HL-60 (cell line): ENCODE data around the gene NUCKS1.

Experiments
- GABPA ChIP-seq: IDR thresholded peaks from 2 replicates; pipeline ENCODE4 v1.6.1; 2012; ENCODE audit warnings: low read depth
- POLR2AphosphoS5 ChIP-seq: IDR thresholded peaks from 2 replicates; pipeline ENCODE4 v1.6.1; 2012; ENCODE audit warnings: low read depth
- TF ChIP-seq, protein P1 (sequence below): IDR thresholded peaks from one replicate; pipeline ENCODE4 v1.5.1; 2011; ENCODE audit warnings: low read length, control low read depth, inconsistent platforms; ENCODE audit not compliant: insufficient read depth
- TF ChIP-seq, protein P2 (sequence below): IDR thresholded peaks from 2 replicates; pipeline ENCODE4 v1.6.1; 2012; ENCODE audit warnings: low read depth; ENCODE audit not compliant: insufficient replicate concordance

DNA sequence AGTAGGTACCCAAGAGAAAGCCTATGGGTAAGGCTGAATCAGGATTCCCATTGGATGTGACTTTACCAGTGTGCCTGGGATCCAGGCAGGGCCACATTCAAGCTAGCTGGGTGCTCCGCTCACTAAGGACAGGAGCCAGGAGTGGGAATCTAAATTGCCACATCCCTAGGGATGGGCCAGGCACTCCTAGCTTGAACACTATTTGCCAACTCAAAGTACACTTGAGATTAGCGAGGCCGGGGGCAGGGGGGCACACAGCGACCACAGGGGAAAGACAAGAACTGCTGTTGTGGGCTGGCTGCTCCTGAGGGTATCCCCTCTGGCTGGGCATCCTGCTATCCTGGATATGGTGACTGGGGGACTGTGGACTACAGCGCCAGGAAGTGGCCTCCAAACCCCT lies 74.0 kb downstream of the NUCKS1 start:
- TF ChIP-seq, protein P1, sequence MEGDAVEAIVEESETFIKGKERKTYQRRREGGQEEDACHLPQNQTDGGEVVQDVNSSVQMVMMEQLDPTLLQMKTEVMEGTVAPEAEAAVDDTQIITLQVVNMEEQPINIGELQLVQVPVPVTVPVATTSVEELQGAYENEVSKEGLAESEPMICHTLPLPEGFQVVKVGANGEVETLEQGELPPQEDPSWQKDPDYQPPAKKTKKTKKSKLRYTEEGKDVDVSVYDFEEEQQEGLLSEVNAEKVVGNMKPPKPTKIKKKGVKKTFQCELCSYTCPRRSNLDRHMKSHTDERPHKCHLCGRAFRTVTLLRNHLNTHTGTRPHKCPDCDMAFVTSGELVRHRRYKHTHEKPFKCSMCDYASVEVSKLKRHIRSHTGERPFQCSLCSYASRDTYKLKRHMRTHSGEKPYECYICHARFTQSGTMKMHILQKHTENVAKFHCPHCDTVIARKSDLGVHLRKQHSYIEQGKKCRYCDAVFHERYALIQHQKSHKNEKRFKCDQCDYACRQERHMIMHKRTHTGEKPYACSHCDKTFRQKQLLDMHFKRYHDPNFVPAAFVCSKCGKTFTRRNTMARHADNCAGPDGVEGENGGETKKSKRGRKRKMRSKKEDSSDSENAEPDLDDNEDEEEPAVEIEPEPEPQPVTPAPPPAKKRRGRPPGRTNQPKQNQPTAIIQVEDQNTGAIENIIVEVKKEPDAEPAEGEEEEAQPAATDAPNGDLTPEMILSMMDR: no peak
- TF ChIP-seq, protein P2, sequence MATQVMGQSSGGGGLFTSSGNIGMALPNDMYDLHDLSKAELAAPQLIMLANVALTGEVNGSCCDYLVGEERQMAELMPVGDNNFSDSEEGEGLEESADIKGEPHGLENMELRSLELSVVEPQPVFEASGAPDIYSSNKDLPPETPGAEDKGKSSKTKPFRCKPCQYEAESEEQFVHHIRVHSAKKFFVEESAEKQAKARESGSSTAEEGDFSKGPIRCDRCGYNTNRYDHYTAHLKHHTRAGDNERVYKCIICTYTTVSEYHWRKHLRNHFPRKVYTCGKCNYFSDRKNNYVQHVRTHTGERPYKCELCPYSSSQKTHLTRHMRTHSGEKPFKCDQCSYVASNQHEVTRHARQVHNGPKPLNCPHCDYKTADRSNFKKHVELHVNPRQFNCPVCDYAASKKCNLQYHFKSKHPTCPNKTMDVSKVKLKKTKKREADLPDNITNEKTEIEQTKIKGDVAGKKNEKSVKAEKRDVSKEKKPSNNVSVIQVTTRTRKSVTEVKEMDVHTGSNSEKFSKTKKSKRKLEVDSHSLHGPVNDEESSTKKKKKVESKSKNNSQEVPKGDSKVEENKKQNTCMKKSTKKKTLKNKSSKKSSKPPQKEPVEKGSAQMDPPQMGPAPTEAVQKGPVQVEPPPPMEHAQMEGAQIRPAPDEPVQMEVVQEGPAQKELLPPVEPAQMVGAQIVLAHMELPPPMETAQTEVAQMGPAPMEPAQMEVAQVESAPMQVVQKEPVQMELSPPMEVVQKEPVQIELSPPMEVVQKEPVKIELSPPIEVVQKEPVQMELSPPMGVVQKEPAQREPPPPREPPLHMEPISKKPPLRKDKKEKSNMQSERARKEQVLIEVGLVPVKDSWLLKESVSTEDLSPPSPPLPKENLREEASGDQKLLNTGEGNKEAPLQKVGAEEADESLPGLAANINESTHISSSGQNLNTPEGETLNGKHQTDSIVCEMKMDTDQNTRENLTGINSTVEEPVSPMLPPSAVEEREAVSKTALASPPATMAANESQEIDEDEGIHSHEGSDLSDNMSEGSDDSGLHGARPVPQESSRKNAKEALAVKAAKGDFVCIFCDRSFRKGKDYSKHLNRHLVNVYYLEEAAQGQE: no peak
- TF ChIP-seq POLR2AphosphoS5: no peak
- no peak for TF ChIP-seq GABPA
